Keratinocyte (primary cell): ENCODE results near the gene C11orf24. TPM values are rescaled to one million over a fixed set of nuclear protein-coding genes. Genes with fewer than 3 reads are reported as not detected.

Source experiments
- DNase-seq: peaks from one replicate; pipeline ENCODE4 v3.0.0-alpha.2; 2011; ENCODE audit warnings: low read depth, missing footprints, low spot score
- FAIRE-seq: peaks from 2 replicates; lab custom pipeline; 2011; peaks lifted over from hg19 to GRCh38; lab: Jason Lieb, UNC
- H2AFZ ChIP-seq: 2 replicates; pipeline ENCODE4 v1.6.0; 2012; ENCODE audit warnings: low read length, control low read depth, inconsistent platforms; ENCODE audit not compliant: control insufficient read depth
- H3K27ac ChIP-seq: 2 replicates; pipeline ENCODE4 v1.5.1; 2011; ENCODE audit warnings: low read length; ENCODE audit not compliant: control insufficient read depth, insufficient read depth
- H3K27me3 ChIP-seq: 3 replicates; pipeline ENCODE4 v1.6.0; 2011; ENCODE audit warnings: low read length; ENCODE audit not compliant: control insufficient read depth, insufficient read depth; ENCODE audit errors: extremely low read depth
- H3K36me3 ChIP-seq, 2 experiments: 2 replicates in 1 of 2; 3 replicates in 1 of 2; pipeline ENCODE4 v1.5.1; 2011; ENCODE audit warnings: low read length in 2 of 2, mild to moderate bottlenecking in 1 of 2; ENCODE audit not compliant: control insufficient read depth in 2 of 2, insufficient read depth in 2 of 2; ENCODE audit errors: extremely low read depth in 1 of 2
- H3K4me1 ChIP-seq: 3 replicates; pipeline ENCODE4 v1.5.1; 2011; ENCODE audit warnings: low read length; ENCODE audit not compliant: control insufficient read depth, insufficient read depth; ENCODE audit errors: extremely low read depth
- H3K4me2 ChIP-seq: 3 replicates; pipeline ENCODE4 v1.6.0; 2011; ENCODE audit warnings: low read depth, low read length; ENCODE audit not compliant: control insufficient read depth, insufficient read depth; ENCODE audit errors: extremely low read depth
- H3K4me3 ChIP-seq, 3 experiments: fragments of 200-600 bp in 1 of 3; sonication (generic) in 1 of 3; 2 replicates in 2 of 3; 3 replicates in 1 of 3; pipeline ENCODE4 v1.5.1; 2011 to 2016; ENCODE audit warnings: low read length in 3 of 3, mild to moderate bottlenecking in 3 of 3, control low read depth in 2 of 3, inconsistent platforms in 1 of 3, low read depth in 1 of 3, mixed read lengths in 1 of 3, mixed run types in 1 of 3, moderate library complexity in 1 of 3; ENCODE audit not compliant: control insufficient read depth in 2 of 3, insufficient read depth in 2 of 3; ENCODE audit errors: extremely low read depth in 1 of 3
- H3K79me2 ChIP-seq: 2 replicates; pipeline ENCODE4 v1.6.0; 2012; ENCODE audit warnings: low read length; ENCODE audit not compliant: control insufficient read depth, insufficient read depth
- H3K9ac ChIP-seq: 3 replicates; pipeline ENCODE4 v1.6.0; 2011; ENCODE audit warnings: low read length; ENCODE audit not compliant: control insufficient read depth, insufficient read depth; ENCODE audit errors: extremely low read depth
- H3K9me1 ChIP-seq: 3 replicates; pipeline ENCODE4 v1.6.0; 2011; ENCODE audit warnings: low read length; ENCODE audit not compliant: control insufficient read depth, insufficient read depth; ENCODE audit errors: extremely low read depth
- H3K9me3 ChIP-seq: 2 replicates; pipeline ENCODE4 v1.5.1; 2012; ENCODE audit warnings: low read depth, low read length; ENCODE audit not compliant: control insufficient read depth
- H4K20me1 ChIP-seq: 3 replicates; pipeline ENCODE4 v1.6.0; 2011; ENCODE audit warnings: low read length; ENCODE audit not compliant: control insufficient read depth, insufficient read depth; ENCODE audit errors: extremely low read depth
- CTCF ChIP-seq, 3 experiments: IDR thresholded peaks in 1 of 3; conservative IDR thresholded peaks in 1 of 3; optimal IDR thresholded peaks in 1 of 3; 2 replicates in 2 of 3; 3 replicates in 1 of 3; pipeline versions ENCODE3 to v1.5.1; 2011; ENCODE audit warnings: low read length in 3 of 3, mild to moderate bottlenecking in 3 of 3, moderate library complexity in 2 of 3, control low read depth in 1 of 3, inconsistent platforms in 1 of 3; ENCODE audit not compliant: insufficient read depth in 2 of 3; ENCODE audit errors: extremely low read depth in 1 of 3
- EZH2 ChIP-seq: IDR thresholded peaks from one replicate; pipeline ENCODE4 v1.6.1; 2012; ENCODE audit warnings: inconsistent platforms, mild to moderate bottlenecking, low read length, moderate library complexity
- dilution Hi-C: fragments of 300-500 bp; cut with MboI; formaldehyde crosslinking; loops from one replicate; pipeline ENCODE4 v1.7.0; 2020; ENCODE audit warnings: low sequenced_read_pairs; ENCODE audit not compliant: extremely low pct_ligation_motif_present
- polyA plus RNA-seq, 5 experiments: library from polyadenylated mRNA; depleted of rRNA in 3 of 5; stranded (reverse) in 3 of 5; stranded (forward) in 1 of 5; unstranded in 1 of 5; fragments of >200 nt; gene quantifications; 1 replicate in 1 of 5; 2 replicates in 3 of 5; 3 replicates in 1 of 5; pipeline versions ENCODE4 v1.2.1 to v1.2.3, GENCODE V29; 2011 to 2012; ENCODE audit warnings: missing spikeins in 2 of 5, low read depth in 1 of 5, low replicate concordance in 1 of 5

C11orf24 gene
- polyA plus RNA-seq, 1 donor (not counting 4 experiments of a cell fraction or from before 2014, with no cell fraction given) = 28.4 TPM

- DNase-seq (no peak), FAIRE-seq (no peak)
- no peaks in the 10 kb centered on the region for H3K27me3 ChIP-seq
- H3K4me3 ChIP-seq = peak within 1 kb of the TSS; percentile 65 to 91 (median 89)
- dilution Hi-C loops = no loop called here
- peaks cover 41% of the 10 kb centered on the region for H3K79me2 ChIP-seq
- H2AFZ ChIP-seq = peak within 1 kb of the TSS; percentile 51
- no peaks in the 10 kb centered on the region for H3K9me1 ChIP-seq
- H4K20me1 ChIP-seq = no peaks in the 10 kb centered on the region
- peak within 1 kb of the TSS; percentile 86 for H3K9ac ChIP-seq
- peaks cover 25% of the 10 kb centered on the region for H3K4me1 ChIP-seq
- H3K4me2 ChIP-seq = peak within 1 kb of the TSS; percentile 97
- H3K9me3 ChIP-seq = no peaks in the 10 kb centered on the region
- TF ChIP-seq EZH2 (no peak), CTCF (optimal IDR thresholded peaks at IDR 0.05 in 1 of 3, IDR thresholded peaks at IDR 0.05 in 1 of 3, conservative IDR thresholded peaks at IDR 0.05 in 1 of 3; ENCODE audit: extremely low read depth in 1 of 3, insufficient read depth in 2 of 3, low read length in 3 of 3) (no peak)
- no peaks in the 10 kb centered on the region for H3K36me3 ChIP-seq
- peak within 1 kb of the TSS; percentile 93 for H3K27ac ChIP-seq
Observed at GRCh38 chr11:68312117-68312779, 40.5 kb upstream of the C11orf24 start, which contains the start of gene LRP5. Gene LRP5, plus strand, starts transcription at chr11:68312591. Its CDS starts 124 bp downstream, at chr11:68312715.

DNA sequence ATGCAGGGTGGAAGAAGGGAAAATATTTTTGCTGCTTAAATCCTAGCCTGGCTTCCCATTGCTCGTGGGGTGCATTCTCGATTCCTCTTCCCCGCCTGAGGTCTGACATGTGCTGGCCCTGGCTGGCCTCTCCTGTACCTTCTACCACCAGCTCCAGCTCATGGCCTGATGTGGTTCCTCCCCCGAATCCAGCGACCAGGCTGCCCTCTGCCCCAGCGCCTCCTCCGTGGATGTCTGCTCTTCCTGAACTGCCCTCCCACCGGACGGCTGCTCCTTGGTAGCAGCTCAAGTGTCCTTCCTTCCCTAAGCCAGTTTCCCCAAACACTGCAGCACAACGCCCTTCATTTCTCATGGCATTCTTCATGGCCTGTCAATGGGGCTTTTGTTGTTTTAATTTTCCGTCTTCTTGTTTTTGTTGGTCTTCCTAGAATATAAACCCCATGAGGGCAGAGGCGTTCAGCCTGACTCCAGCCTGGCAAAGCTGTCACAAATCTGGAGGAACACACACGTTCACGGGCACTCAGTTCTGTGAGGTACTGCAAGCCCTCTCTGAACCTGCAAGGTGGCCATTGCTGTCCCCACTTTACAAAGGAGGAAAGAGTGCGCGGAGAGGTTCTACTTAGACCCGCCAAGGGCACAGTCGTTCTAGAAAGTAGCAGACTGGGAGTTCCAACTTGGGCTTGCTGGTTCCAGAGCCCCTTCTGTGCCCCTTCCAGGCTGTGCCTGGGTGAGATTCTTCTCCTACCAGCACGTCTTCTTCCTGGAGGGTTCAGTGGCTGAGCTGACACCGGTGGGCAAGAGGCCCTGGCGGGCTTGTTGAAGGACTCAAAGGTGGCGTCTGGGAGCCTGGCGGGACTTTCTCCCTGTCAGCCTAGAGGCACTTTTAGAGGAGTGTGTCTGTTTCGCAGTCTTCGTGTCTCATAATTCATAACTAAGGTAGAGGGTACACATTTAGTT lies 39.7 kb upstream of the C11orf24 start:
- Histone ChIP-seq H3K4me2 (peak overlapping the region; percentile 20), H3K4me1 (peaks cover 25% of the 10 kb centered on the region), H3K9me1 (no peaks in the 10 kb centered on the region), H4K20me1 (no peaks in the 10 kb centered on the region), H3K36me3 (no peaks in the 10 kb centered on the region), H3K27me3 (no peaks in the 10 kb centered on the region), H3K9ac (no peak overlapping the region), H3K27ac (no peak overlapping the region), H3K4me3 (peak overlapping the region in 1 of 3 experiments; percentile 40), H3K9me3 (no peaks in the 10 kb centered on the region), H3K79me2 (peaks cover 33% of the 10 kb centered on the region), H2AFZ (no peak overlapping the region)
- dilution Hi-C loops = no loop called here
- no peak for TF ChIP-seq EZH2
- TF ChIP-seq CTCF (optimal IDR thresholded peaks at IDR 0.05 in 1 of 3, IDR thresholded peaks at IDR 0.05 in 1 of 3, conservative IDR thresholded peaks at IDR 0.05 in 1 of 3; ENCODE audit: extremely low read depth in 1 of 3, insufficient read depth in 2 of 3, low read length in 3 of 3) = no peak
- DNase-seq (no peak), FAIRE-seq (no peak)
